OCI-LY3 (cell line): Measurements from ENCODE around the gene MAPK12.

Experiments
- EZH2phosphoT487 ChIP-seq: fragments of 200-600 bp; shearing (Covaris generic); IDR thresholded peaks from 2 replicates; pipeline ENCODE4 v1.6.1; 2018; ENCODE audit warnings: antibody characterized with exemption, mixed run types, low read depth
- TF ChIP-seq, protein P1 (sequence below): fragments of 200-600, 300-600 bp; sonication (generic); IDR thresholded peaks from 2 replicates; pipeline ENCODE4 v1.5.1; 2014; ENCODE audit warnings: antibody characterized with exemption, low read length, low read depth

DNA sequence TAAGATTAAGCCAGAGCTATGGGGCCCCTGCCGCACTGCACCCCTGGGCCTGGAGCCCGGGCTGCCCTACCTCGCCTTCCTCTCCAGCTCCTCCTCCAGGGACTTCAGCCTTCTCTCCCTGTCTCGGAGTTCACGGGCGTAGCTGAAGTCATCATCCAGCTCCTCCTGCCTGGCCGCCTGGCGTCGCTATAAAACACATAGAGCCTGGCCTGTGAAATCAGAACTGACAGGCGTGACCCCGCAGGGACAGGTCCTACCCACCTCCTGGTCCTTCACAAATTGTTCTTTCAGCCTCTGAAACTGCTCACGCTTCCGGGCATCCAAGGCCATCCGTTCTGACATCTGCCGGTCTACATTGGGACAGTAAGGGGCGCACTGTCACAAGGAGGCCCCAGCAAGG lies 37.4 kb downstream of the MAPK12 start:
- TF ChIP-seq, protein P1, sequence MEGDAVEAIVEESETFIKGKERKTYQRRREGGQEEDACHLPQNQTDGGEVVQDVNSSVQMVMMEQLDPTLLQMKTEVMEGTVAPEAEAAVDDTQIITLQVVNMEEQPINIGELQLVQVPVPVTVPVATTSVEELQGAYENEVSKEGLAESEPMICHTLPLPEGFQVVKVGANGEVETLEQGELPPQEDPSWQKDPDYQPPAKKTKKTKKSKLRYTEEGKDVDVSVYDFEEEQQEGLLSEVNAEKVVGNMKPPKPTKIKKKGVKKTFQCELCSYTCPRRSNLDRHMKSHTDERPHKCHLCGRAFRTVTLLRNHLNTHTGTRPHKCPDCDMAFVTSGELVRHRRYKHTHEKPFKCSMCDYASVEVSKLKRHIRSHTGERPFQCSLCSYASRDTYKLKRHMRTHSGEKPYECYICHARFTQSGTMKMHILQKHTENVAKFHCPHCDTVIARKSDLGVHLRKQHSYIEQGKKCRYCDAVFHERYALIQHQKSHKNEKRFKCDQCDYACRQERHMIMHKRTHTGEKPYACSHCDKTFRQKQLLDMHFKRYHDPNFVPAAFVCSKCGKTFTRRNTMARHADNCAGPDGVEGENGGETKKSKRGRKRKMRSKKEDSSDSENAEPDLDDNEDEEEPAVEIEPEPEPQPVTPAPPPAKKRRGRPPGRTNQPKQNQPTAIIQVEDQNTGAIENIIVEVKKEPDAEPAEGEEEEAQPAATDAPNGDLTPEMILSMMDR = no peak
- no peak for TF ChIP-seq EZH2phosphoT487
